ENCODE results near the gene MAP3K6. TPM values are rescaled to one million over a fixed set of nuclear protein-coding genes. Genes with fewer than 3 reads are reported as not detected.
A peak's percentile ranks its signal among the peaks of the same experiment; 100 is the strongest.
"Not testable (repeated sequence)": the region's sequence is repeated elsewhere in the genome, so short reads cannot be mapped to it uniquely, and the experiment has no call there.

MAP3K6 gene
- total RNA-seq, 4 donors from 2014 or later: 13.5 to 35.5 (median 24.4) TPM

- 69% methylated on average over 4 of the region's 4 CpGs; no CpG with 5 or more reads in 1 of the 2 donors for WGBS, 2 donors (ENCODE audit: low coverage in 1 of 2)
- H3K9me3 ChIP-seq: no peaks in the 10 kb centered on the region
- DNase-seq: no peak
- TF ChIP-seq POLR2AphosphoS5 (IDR thresholded peaks at IDR 0.05): no peak
- TF ChIP-seq EP300 (IDR thresholded peaks at IDR 0.05; ENCODE audit: low read depth): no peak
- no peak for TF ChIP-seq POLR2A (IDR thresholded peaks at IDR 0.05)
- TF ChIP-seq CTCF (IDR thresholded peaks at IDR 0.05): no peak
- H3K27ac ChIP-seq: peak overlapping the region; percentile 4 to 82 (median 72)
- H3K4me1 ChIP-seq: peaks cover 10 to 54% (median 42%) of the 10 kb centered on the region in 4 donors
- intact Hi-C loops (cut with DNase I; ENCODE audit: low total_unique reads): no loop called here
- H3K4me3 ChIP-seq: no peak overlapping the region
- peaks cover 0 to 35% (median 15%) of the 10 kb centered on the region in 4 donors for H3K36me3 ChIP-seq
- no peaks in the 10 kb centered on the region for H3K27me3 ChIP-seq
- in situ Hi-C loops (cut with MboI; ENCODE audit: low pct_ligation_motif_present in 1 of 4, low pct_unique_long_range_greater_than_20kb in 1 of 4, low sequenced_read_pairs in 3 of 4): loop anchor here in 1 of 4 donors (10.0 kb wide), 1 partner anchor 198 kb away; the partner anchor contains the start of gene AHDC1
Observed at GRCh38 chr1:27406362-27406680, 39.6 kb upstream of the MAP3K6 start.

- 74% methylated on average over 12 of the region's 18 CpGs; no CpG with 5 or more reads in 1 of the 2 donors for WGBS, 2 donors (ENCODE audit: low coverage in 1 of 2)
- peaks cover 10 to 54% (median 42%) of the 10 kb centered on the region in 4 donors for H3K4me1 ChIP-seq
- H3K9me3 ChIP-seq; intact Hi-C loops (cut with DNase I; ENCODE audit: low total_unique reads); H3K27me3 ChIP-seq; H3K4me3 ChIP-seq; DNase-seq: not testable (repeated sequence)
- in situ Hi-C loops (cut with MboI; ENCODE audit: low pct_ligation_motif_present in 1 of 4, low pct_unique_long_range_greater_than_20kb in 1 of 4, low sequenced_read_pairs in 3 of 4): loop anchor here in 1 of 4 donors (10.0 kb wide), 1 partner anchor 199 kb away; the partner anchor contains the start of gene AHDC1
- peak overlapping the region; percentile 4 to 82 (median 72) for H3K27ac ChIP-seq
- peaks cover 0 to 34% (median 12%) of the 10 kb centered on the region in 4 donors for H3K36me3 ChIP-seq
Observed at GRCh38 chr1:27405598-27406361, 39.0 kb upstream of the MAP3K6 start.

- peak overlapping the region; percentile 65 to 88 (median 81) for H3K27ac ChIP-seq
- peaks cover 10 to 54% (median 42%) of the 10 kb centered on the region in 4 donors for H3K4me1 ChIP-seq
- DNase-seq: no peak
Observed at GRCh38 chr1:27405074-27405473, 38.3 kb upstream of the MAP3K6 start.

GRCh38 chr1:27403931-27404330 is 37.2 kb upstream of the MAP3K6 start:
- H3K9me3 ChIP-seq: no peaks in the 10 kb centered on the region
- intact Hi-C loops (cut with DNase I; ENCODE audit: low total_unique reads) (no loop called here), in situ Hi-C loops (cut with MboI; ENCODE audit: low pct_ligation_motif_present in 1 of 4, low pct_unique_long_range_greater_than_20kb in 1 of 4, low sequenced_read_pairs in 3 of 4) (loop anchor here in 1 of 4 donors (10.0 kb wide), 1 partner anchor 201 kb away; the partner anchor contains the start of gene AHDC1)
- TF ChIP-seq EP300 (IDR thresholded peaks at IDR 0.05; ENCODE audit: low read depth) (no peak), POLR2A (IDR thresholded peaks at IDR 0.05) (no peak), POLR2AphosphoS5 (IDR thresholded peaks at IDR 0.05) (no peak), CTCF (IDR thresholded peaks at IDR 0.05) (no peak)
- H3K4me3 ChIP-seq: no peak overlapping the region
- peak overlapping the region; percentile 65 to 88 (median 81) for H3K27ac ChIP-seq
- DNase-seq: no peak
- H3K4me1 ChIP-seq: peaks cover 10 to 60% (median 42%) of the 10 kb centered on the region in 4 donors
- H3K36me3 ChIP-seq: peaks cover 0 to 21% (median 9%) of the 10 kb centered on the region in 4 donors
- H3K27me3 ChIP-seq: no peaks in the 10 kb centered on the region

More at GRCh38 chr1:27405074-27405473, 38.3 kb upstream of the MAP3K6 start:
- peaks cover 0 to 27% (median 12%) of the 10 kb centered on the region in 4 donors for H3K36me3 ChIP-seq
- in situ Hi-C loops (cut with MboI; ENCODE audit: low pct_ligation_motif_present in 1 of 4, low pct_unique_long_range_greater_than_20kb in 1 of 4, low sequenced_read_pairs in 3 of 4) (loop anchor here in 1 of 4 donors (10.0 kb wide), 1 partner anchor 200 kb away; the partner anchor contains the start of gene AHDC1), intact Hi-C loops (cut with DNase I; ENCODE audit: low total_unique reads) (no loop called here)
- no peak overlapping the region for H3K4me3 ChIP-seq
- TF ChIP-seq POLR2AphosphoS5 (IDR thresholded peaks at IDR 0.05) (no peak), EP300 (IDR thresholded peaks at IDR 0.05; ENCODE audit: low read depth) (no peak), POLR2A (IDR thresholded peaks at IDR 0.05) (no peak), CTCF (IDR thresholded peaks at IDR 0.05) (no peak)
- H3K9me3 ChIP-seq: no peaks in the 10 kb centered on the region
- 78% methylated on average over 13 of the region's 13 CpGs; no CpG with 5 or more reads in 1 of the 2 donors for WGBS, 2 donors (ENCODE audit: low coverage in 1 of 2)
- H3K27me3 ChIP-seq: no peaks in the 10 kb centered on the region

All from transverse colon (tissue), 4 donors.